ENCODE results near the gene OR2T34.
"Not testable (repeated sequence)": the region's sequence is repeated elsewhere in the genome, so short reads cannot be mapped to it uniquely, and the experiment has no call there.

Gene OR2T34

DNA sequence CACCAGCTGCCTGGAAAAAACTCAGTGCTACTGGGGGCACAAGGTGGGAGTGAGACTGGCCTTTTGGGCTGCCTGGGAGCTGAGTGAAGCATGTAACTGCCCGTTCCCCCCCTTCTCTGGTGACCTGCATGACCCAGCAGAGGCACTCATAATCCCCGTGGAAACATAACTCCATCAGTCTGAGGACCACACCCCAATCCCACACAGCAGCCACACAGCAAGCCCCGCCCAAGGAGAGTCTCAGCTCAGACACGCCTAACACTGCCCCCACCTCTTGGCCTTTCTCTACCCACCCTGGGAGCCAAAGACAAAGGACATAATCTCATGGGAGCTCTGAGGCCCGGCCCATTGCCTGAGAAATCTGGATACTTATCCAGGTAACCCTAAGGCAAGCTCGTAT lies 23.5 kb downstream of the OR2T34 start:
- not testable (repeated sequence) for DNase-seq

DNA sequence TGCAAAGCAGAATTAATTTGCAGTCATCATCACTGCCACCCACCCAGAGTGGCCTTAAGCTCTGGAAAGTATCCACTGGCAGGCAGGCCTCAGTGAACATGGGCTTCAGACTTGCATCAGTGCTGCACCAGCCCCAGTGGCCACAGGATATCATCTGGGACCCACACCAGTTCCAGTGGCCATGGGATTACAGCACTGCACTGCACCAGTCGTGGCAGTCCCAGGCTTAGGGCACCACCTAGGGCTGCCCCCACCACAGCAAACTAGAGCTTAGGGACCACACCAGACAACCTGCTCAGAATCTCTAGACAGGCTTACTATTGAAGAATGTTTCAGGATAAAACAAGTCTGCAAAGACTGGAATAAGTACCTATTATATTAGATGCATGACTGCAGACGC lies 27.2 kb downstream of the OR2T34 start:
- not testable (repeated sequence) for DNase-seq

DNA sequence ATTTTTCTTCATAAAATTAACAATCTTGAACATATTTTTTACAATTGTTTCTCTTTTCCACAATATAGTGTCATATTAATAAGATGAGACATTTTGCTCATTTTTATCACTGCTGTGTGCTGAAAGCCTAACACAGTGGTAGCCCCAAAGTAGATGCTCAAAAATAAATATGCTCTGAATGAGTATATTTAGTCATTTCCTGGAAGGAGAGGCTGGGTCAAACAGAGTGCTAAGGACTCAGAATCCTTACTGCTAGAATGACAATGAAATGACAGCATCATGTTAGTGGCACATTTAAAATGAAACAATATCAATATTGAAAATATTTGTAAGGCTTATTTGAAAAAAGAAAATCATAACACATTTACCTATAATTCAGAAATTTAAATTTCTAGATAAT lies 37.1 kb downstream of the OR2T34 start:
- not testable (repeated sequence) for DNase-seq
